ENCODE results near the gene TNFRSF19.

- TF ChIP-seq SALL2 (CRISPR knock-in tag; IDR thresholded peaks at IDR 0.05) (no peak), ATF1 (CRISPR knock-in tag; IDR thresholded peaks at IDR 0.05) (no peak), POLR2A (IDR thresholded peaks at IDR 0.05; ENCODE audit: insufficient read depth in 1 of 2, low read depth in 2 of 2, low read length in 2 of 2) (no peak)
Observed at GRCh38 chr13:23683084-23683483, 112.9 kb downstream of the TNFRSF19 start.
